WTC11 (cell line): Measurements from ENCODE around the gene CLNK. TPM values are rescaled to one million over a fixed set of nuclear protein-coding genes. Genes with fewer than 3 reads are reported as not detected.

ENCODE experiments used
- ATAC-seq: fragments of 200-7000 bp; cut with Tn5 transposase; 2 replicates; pipeline ENCODE4 v1.10.0; 2021; ENCODE audit warnings: mild to moderate bottlenecking, moderate library complexity
- CTCF ChIA-PET: fragments of 300-600 bp; sonication (Branson Sonifier 250); formaldehyde crosslinking; loops from one replicate; lab custom pipeline; 2021; ENCODE audit warnings: antibody characterized with exemption; lab: Charles Lee
- POLR2A ChIA-PET: fragments of 350-600 bp; sonication (Branson Sonifier 250); formaldehyde crosslinking; loops from one replicate; lab custom pipeline; 2021; ENCODE audit warnings: antibody characterized with exemption; lab: Charles Lee
- DNase-seq: peaks from one replicate; pipeline ENCODE4 v3.0.0; 2021; ENCODE audit warnings: low spot score
- H3K27ac Mint-ChIP-seq: 2 replicates; pipeline ENCODE4 v1.8.0; 2021; ENCODE audit warnings: mixed read lengths
- H3K27me3 Mint-ChIP-seq: 2 replicates; pipeline ENCODE4 v1.8.0; 2021; ENCODE audit warnings: low read depth, mild to moderate bottlenecking, moderate library complexity, mixed read lengths
- H3K36me3 Mint-ChIP-seq: 2 replicates; pipeline ENCODE4 v1.8.0; 2021; ENCODE audit warnings: mixed read lengths
- H3K4me1 Mint-ChIP-seq: 2 replicates; pipeline ENCODE4 v1.8.0; 2022; ENCODE audit warnings: mixed read lengths
- H3K4me3 Mint-ChIP-seq: 2 replicates; pipeline ENCODE4 v1.8.0; 2021; ENCODE audit warnings: mild to moderate bottlenecking, moderate library complexity, mixed read lengths
- H3K9me3 Mint-ChIP-seq: 2 replicates; pipeline ENCODE4 v1.8.0; 2021; ENCODE audit warnings: mixed read lengths
- CREB1 ChIP-seq: sonication (generic); formaldehyde crosslinking; IDR thresholded peaks from 2 replicates; pipeline ENCODE4 v1.8.0; 2023; ENCODE audit warnings: mild to moderate bottlenecking, missing genetic modification reagents
- EMX1 ChIP-seq: fragments of 250-450 bp; sonication (Bioruptor Pico); IDR thresholded peaks from 2 replicates; pipeline ENCODE4 v1.8.0; 2021; ENCODE audit warnings: mild to moderate bottlenecking
- JAZF1 ChIP-seq: fragments of 250-450 bp; sonication (Bioruptor Pico); IDR thresholded peaks from 2 replicates; pipeline ENCODE4 v1.9.0; 2021; ENCODE audit warnings: moderate library complexity, mild to moderate bottlenecking, inconsistent platforms
- NR1H2 ChIP-seq: sonication (generic); formaldehyde crosslinking; IDR thresholded peaks from 2 replicates; pipeline ENCODE4 v1.9.0; 2021; ENCODE audit warnings: mild to moderate bottlenecking, moderate library complexity, missing genetic modification reagents
- NR3C1 ChIP-seq: sonication (generic); formaldehyde crosslinking; conservative IDR thresholded peaks from 2 replicates; pipeline ENCODE4 v1.8.1; 2023; ENCODE audit warnings: low read depth, mild to moderate bottlenecking, missing genetic modification reagents
- ZBTB21 ChIP-seq: sonication (generic); formaldehyde crosslinking; IDR thresholded peaks from 2 replicates; pipeline ENCODE4 v1.8.1; 2023; ENCODE audit warnings: mild to moderate bottlenecking, missing genetic modification reagents, borderline replicate concordance
- ZNF416 ChIP-seq: fragments of 250-450 bp; sonication (Bioruptor Pico); IDR thresholded peaks from 2 replicates; pipeline ENCODE4 v1.9.0; 2021; ENCODE audit warnings: mild to moderate bottlenecking, inconsistent platforms
- total RNA-seq: library from RNA; stranded (reverse); gene quantifications from 3 replicates; pipeline ENCODE4 v1.2.3, GENCODE V29; 2021
- TF ChIP-seq, protein P1 (sequence below): sonication (generic); formaldehyde crosslinking; IDR thresholded peaks from 2 replicates; pipeline ENCODE4 v1.8.0; 2022; ENCODE audit warnings: mild to moderate bottlenecking, missing genetic modification reagents
- TF ChIP-seq, protein P2 (sequence below): fragments of 250-450 bp; sonication (Bioruptor Pico); IDR thresholded peaks from 2 replicates; pipeline ENCODE4 v1.8.0; 2021; ENCODE audit warnings: mild to moderate bottlenecking
- TF ChIP-seq, protein P3 (sequence below): sonication (generic); formaldehyde crosslinking; IDR thresholded peaks from 2 replicates; pipeline ENCODE4 v1.8.0; 2023; ENCODE audit warnings: missing genetic modification reagents
- TF ChIP-seq, protein P4 (sequence below): sonication (generic); formaldehyde crosslinking; IDR thresholded peaks from 2 replicates; pipeline ENCODE4 v1.8.1; 2023; ENCODE audit warnings: mild to moderate bottlenecking, missing genetic modification reagents, moderate library complexity
- TF ChIP-seq, protein P5 (sequence below): sonication (generic); formaldehyde crosslinking; IDR thresholded peaks from 2 replicates; pipeline ENCODE4 v1.8.1; 2023; ENCODE audit warnings: mild to moderate bottlenecking, missing genetic modification reagents, moderate library complexity
- TF ChIP-seq, protein P6 (sequence below): sonication (generic); formaldehyde crosslinking; IDR thresholded peaks from 2 replicates; pipeline ENCODE4 v1.8.1; 2022; ENCODE audit warnings: low read depth, mild to moderate bottlenecking, moderate library complexity, missing genetic modification reagents, borderline replicate concordance
- TF ChIP-seq, protein P7 (sequence below): fragments of 250-450 bp; sonication (Bioruptor Pico); IDR thresholded peaks from 2 replicates; pipeline ENCODE4 v1.9.0; 2021; ENCODE audit warnings: mild to moderate bottlenecking
- TF ChIP-seq, protein P8 (sequence below): fragments of 200-600 bp; IDR thresholded peaks from 2 replicates; pipeline ENCODE4 v1.8.0; 2022; ENCODE audit warnings: antibody characterized with exemption
- TF ChIP-seq, protein P9 (sequence below): sonication (generic); formaldehyde crosslinking; IDR thresholded peaks from 2 replicates; pipeline ENCODE4 v1.8.0; 2022; ENCODE audit warnings: mild to moderate bottlenecking, missing genetic modification reagents
- TF ChIP-seq, protein P10 (sequence below): sonication (generic); formaldehyde crosslinking; IDR thresholded peaks from 2 replicates; pipeline ENCODE4 v1.8.1; 2023; ENCODE audit warnings: mild to moderate bottlenecking, missing genetic modification reagents
- TF ChIP-seq, protein P11 (sequence below): sonication (generic); formaldehyde crosslinking; conservative IDR thresholded peaks from 2 replicates; pipeline ENCODE4 v1.8.1; 2022; ENCODE audit warnings: mild to moderate bottlenecking, missing genetic modification reagents

CLNK gene
- total RNA-seq, 1 experiment from 2014 or later, result not detected

DNA sequence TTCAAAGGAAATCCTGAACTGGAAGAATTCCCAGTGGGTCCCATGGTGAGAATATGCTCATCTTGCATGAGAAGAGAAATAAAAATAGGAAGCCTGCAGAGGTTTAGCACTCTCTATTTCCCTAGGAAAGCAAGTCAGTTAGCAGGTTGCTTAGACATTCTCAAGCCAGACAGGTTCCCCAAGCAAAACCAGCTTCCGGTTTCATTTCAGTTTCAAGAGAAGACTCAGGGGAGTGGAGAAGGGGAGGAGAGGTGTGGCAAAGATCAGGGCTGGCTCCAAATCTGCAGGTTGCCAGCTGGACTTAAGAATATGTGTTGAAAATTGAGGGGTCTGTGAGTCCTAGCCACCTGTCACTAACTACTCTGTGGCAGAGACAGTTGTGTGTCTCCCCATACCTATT, 107.5 kb downstream of the CLNK start (continued):
- TF ChIP-seq NR3C1 (CRISPR knock-in tag), result no peak
- TF ChIP-seq, protein P1, sequence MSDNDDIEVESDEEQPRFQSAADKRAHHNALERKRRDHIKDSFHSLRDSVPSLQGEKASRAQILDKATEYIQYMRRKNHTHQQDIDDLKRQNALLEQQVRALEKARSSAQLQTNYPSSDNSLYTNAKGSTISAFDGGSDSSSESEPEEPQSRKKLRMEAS (CRISPR knock-in tag), result no peak
- TF ChIP-seq NR1H2 (CRISPR knock-in tag), result no peak
- TF ChIP-seq, protein P2, sequence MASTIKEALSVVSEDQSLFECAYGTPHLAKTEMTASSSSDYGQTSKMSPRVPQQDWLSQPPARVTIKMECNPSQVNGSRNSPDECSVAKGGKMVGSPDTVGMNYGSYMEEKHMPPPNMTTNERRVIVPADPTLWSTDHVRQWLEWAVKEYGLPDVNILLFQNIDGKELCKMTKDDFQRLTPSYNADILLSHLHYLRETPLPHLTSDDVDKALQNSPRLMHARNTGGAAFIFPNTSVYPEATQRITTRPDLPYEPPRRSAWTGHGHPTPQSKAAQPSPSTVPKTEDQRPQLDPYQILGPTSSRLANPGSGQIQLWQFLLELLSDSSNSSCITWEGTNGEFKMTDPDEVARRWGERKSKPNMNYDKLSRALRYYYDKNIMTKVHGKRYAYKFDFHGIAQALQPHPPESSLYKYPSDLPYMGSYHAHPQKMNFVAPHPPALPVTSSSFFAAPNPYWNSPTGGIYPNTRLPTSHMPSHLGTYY (CRISPR knock-in tag), result no peak
- TF ChIP-seq, protein P3, sequence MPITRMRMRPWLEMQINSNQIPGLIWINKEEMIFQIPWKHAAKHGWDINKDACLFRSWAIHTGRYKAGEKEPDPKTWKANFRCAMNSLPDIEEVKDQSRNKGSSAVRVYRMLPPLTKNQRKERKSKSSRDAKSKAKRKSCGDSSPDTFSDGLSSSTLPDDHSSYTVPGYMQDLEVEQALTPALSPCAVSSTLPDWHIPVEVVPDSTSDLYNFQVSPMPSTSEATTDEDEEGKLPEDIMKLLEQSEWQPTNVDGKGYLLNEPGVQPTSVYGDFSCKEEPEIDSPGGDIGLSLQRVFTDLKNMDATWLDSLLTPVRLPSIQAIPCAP (CRISPR knock-in tag), result no peak
- TF ChIP-seq, protein P4, sequence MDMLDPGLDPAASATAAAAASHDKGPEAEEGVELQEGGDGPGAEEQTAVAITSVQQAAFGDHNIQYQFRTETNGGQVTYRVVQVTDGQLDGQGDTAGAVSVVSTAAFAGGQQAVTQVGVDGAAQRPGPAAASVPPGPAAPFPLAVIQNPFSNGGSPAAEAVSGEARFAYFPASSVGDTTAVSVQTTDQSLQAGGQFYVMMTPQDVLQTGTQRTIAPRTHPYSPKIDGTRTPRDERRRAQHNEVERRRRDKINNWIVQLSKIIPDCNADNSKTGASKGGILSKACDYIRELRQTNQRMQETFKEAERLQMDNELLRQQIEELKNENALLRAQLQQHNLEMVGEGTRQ (CRISPR knock-in tag), result no peak

DNA sequence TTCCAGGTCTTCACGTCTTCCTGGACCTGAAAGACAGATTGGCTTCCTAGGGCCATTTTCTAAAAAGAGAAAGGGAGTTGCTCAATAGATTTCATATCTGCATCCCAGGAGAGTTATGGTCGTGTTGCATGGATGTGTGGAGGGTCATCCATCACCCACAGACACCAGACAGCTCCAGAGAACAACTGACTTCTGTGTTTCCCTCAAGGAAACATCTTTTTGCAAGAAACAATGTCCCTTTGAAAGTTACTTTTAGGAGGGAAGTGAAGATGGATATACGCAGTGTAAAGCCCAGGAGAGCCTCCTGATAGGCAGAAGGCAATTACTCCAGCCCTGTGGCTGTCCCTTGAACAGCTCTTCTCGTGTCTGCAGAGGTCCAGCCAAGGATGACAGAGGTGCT, 108.3 kb downstream of the CLNK start:
- H3K4me1 Mint-ChIP-seq, result peaks cover 22% of the 10 kb centered on the region
- ATAC-seq, result no peak
- H3K9me3 Mint-ChIP-seq, result peaks cover 54% of the 10 kb centered on the region
- peaks cover 17% of the 10 kb centered on the region for H3K27me3 Mint-ChIP-seq
- no peak overlapping the region for H3K27ac Mint-ChIP-seq
- ChIA-PET CTCF (no interaction called here), POLR2A (no interaction called here)
- no peak overlapping the region for H3K4me3 Mint-ChIP-seq
- no peak for DNase-seq
- peaks cover 28% of the 10 kb centered on the region for H3K36me3 Mint-ChIP-seq
- TF ChIP-seq, protein P5, sequence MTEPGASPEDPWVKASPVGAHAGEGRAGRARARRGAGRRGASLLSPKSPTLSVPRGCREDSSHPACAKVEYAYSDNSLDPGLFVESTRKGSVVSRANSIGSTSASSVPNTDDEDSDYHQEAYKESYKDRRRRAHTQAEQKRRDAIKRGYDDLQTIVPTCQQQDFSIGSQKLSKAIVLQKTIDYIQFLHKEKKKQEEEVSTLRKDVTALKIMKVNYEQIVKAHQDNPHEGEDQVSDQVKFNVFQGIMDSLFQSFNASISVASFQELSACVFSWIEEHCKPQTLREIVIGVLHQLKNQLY, result no peak
- TF ChIP-seq, protein P4 (CRISPR knock-in tag), result no peak
- TF ChIP-seq, protein P6, sequence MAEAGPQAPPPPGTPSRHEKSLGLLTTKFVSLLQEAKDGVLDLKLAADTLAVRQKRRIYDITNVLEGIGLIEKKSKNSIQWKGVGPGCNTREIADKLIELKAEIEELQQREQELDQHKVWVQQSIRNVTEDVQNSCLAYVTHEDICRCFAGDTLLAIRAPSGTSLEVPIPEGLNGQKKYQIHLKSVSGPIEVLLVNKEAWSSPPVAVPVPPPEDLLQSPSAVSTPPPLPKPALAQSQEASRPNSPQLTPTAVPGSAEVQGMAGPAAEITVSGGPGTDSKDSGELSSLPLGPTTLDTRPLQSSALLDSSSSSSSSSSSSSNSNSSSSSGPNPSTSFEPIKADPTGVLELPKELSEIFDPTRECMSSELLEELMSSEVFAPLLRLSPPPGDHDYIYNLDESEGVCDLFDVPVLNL (CRISPR knock-in tag), result no peak
- TF ChIP-seq, protein P7, sequence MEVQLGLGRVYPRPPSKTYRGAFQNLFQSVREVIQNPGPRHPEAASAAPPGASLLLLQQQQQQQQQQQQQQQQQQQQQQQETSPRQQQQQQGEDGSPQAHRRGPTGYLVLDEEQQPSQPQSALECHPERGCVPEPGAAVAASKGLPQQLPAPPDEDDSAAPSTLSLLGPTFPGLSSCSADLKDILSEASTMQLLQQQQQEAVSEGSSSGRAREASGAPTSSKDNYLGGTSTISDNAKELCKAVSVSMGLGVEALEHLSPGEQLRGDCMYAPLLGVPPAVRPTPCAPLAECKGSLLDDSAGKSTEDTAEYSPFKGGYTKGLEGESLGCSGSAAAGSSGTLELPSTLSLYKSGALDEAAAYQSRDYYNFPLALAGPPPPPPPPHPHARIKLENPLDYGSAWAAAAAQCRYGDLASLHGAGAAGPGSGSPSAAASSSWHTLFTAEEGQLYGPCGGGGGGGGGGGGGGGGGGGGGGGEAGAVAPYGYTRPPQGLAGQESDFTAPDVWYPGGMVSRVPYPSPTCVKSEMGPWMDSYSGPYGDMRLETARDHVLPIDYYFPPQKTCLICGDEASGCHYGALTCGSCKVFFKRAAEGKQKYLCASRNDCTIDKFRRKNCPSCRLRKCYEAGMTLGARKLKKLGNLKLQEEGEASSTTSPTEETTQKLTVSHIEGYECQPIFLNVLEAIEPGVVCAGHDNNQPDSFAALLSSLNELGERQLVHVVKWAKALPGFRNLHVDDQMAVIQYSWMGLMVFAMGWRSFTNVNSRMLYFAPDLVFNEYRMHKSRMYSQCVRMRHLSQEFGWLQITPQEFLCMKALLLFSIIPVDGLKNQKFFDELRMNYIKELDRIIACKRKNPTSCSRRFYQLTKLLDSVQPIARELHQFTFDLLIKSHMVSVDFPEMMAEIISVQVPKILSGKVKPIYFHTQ (CRISPR knock-in tag), result no peak
- TF ChIP-seq EMX1 (CRISPR knock-in tag) (no peak), JAZF1 (CRISPR knock-in tag) (no peak), ZNF416 (CRISPR knock-in tag) (no peak), ZBTB21 (CRISPR knock-in tag) (no peak), CREB1 (CRISPR knock-in tag) (no peak)
- TF ChIP-seq, protein P1 (CRISPR knock-in tag), result no peak
- TF ChIP-seq, protein P8, sequence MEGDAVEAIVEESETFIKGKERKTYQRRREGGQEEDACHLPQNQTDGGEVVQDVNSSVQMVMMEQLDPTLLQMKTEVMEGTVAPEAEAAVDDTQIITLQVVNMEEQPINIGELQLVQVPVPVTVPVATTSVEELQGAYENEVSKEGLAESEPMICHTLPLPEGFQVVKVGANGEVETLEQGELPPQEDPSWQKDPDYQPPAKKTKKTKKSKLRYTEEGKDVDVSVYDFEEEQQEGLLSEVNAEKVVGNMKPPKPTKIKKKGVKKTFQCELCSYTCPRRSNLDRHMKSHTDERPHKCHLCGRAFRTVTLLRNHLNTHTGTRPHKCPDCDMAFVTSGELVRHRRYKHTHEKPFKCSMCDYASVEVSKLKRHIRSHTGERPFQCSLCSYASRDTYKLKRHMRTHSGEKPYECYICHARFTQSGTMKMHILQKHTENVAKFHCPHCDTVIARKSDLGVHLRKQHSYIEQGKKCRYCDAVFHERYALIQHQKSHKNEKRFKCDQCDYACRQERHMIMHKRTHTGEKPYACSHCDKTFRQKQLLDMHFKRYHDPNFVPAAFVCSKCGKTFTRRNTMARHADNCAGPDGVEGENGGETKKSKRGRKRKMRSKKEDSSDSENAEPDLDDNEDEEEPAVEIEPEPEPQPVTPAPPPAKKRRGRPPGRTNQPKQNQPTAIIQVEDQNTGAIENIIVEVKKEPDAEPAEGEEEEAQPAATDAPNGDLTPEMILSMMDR, result no peak
- TF ChIP-seq, protein P9, sequence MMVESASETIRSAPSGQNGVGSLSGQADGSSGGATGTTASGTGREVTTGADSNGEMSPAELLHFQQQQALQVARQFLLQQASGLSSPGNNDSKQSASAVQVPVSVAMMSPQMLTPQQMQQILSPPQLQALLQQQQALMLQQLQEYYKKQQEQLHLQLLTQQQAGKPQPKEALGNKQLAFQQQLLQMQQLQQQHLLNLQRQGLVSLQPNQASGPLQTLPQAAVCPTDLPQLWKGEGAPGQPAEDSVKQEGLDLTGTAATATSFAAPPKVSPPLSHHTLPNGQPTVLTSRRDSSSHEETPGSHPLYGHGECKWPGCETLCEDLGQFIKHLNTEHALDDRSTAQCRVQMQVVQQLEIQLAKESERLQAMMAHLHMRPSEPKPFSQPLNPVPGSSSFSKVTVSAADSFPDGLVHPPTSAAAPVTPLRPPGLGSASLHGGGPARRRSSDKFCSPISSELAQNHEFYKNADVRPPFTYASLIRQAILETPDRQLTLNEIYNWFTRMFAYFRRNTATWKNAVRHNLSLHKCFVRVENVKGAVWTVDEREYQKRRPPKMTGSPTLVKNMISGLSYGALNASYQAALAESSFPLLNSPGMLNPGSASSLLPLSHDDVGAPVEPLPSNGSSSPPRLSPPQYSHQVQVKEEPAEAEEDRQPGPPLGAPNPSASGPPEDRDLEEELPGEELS, result no peak
- TF ChIP-seq, protein P10, sequence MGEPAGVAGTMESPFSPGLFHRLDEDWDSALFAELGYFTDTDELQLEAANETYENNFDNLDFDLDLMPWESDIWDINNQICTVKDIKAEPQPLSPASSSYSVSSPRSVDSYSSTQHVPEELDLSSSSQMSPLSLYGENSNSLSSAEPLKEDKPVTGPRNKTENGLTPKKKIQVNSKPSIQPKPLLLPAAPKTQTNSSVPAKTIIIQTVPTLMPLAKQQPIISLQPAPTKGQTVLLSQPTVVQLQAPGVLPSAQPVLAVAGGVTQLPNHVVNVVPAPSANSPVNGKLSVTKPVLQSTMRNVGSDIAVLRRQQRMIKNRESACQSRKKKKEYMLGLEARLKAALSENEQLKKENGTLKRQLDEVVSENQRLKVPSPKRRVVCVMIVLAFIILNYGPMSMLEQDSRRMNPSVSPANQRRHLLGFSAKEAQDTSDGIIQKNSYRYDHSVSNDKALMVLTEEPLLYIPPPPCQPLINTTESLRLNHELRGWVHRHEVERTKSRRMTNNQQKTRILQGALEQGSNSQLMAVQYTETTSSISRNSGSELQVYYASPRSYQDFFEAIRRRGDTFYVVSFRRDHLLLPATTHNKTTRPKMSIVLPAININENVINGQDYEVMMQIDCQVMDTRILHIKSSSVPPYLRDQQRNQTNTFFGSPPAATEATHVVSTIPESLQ, result no peak
- TF ChIP-seq, protein P11, sequence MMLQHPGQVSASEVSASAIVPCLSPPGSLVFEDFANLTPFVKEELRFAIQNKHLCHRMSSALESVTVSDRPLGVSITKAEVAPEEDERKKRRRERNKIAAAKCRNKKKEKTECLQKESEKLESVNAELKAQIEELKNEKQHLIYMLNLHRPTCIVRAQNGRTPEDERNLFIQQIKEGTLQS (CRISPR knock-in tag), result no peak
